K562 (cell line): ENCODE data around the gene PTPRB. TPM values are rescaled to one million over a fixed set of nuclear protein-coding genes. Genes with fewer than 3 reads are reported as not detected.

ENCODE experiments used
- ATAC-seq: fragments of 200-7000 bp; cut with Tn5 transposase; 3 replicates; pipeline ENCODE4 v1.9.1; 2020; ENCODE audit warnings: moderate library complexity
- BruUV-seq: library from RNA; stranded (reverse); fragments of 400-500 nt; replicated peaks from 2 replicates; lab custom pipeline; 2021; lab: Mats Ljungman, UMichigan
- CTCF ChIA-PET: fragments of 300-600 bp; formaldehyde crosslinking; extraction: SDS; loops from one replicate; lab custom pipeline; 2021; ENCODE audit warnings: low intra/inter-chr PET ratio; lab: Yijun Ruan, JAX
- POLR2A ChIA-PET: fragments of 300-600, 350-650 bp; sonication (Branson Sonifier 250); formaldehyde crosslinking; extraction: SDS; loops from one replicate; lab custom pipeline; 2021; ENCODE audit warnings: antibody characterized with exemption, inconsistent platforms; lab: Yijun Ruan, JAX
- DNase-seq, 4 experiments: peaks; one replicate each; pipeline versions ENCODE4 v3.0.0 to v3.0.0-alpha.2; 2011 to 2018; ENCODE audit warnings: low spot score in 3 of 4, mixed read lengths in 3 of 4; ENCODE audit errors: extremely low read depth in 1 of 4
- FAIRE-seq: peaks from 2 replicates; lab custom pipeline; 2011; peaks lifted over from hg19 to GRCh38; lab: Jason Lieb, UNC
- H2AFZ ChIP-seq: 2 replicates; pipeline ENCODE4 v1.6.0; 2011; ENCODE audit warnings: low read depth, low read length, control low read depth, inconsistent platforms
- H3K27ac ChIP-seq: fragments of 200-600 bp; 3 replicates; pipeline ENCODE4 v1.8.0; 2011; ENCODE audit warnings: low read depth, mild to moderate bottlenecking, control low read depth, inconsistent platforms, low read length, moderate library complexity, mixed read lengths; ENCODE audit errors: extremely low read depth
- H3K27me3 ChIP-seq, 2 experiments: fragments of 300-600 bp in 1 of 2; 2 replicates in 1 of 2; 3 replicates in 1 of 2; pipeline versions ENCODE4 v1.6.0 to v1.8.0; 2011; ENCODE audit warnings: inconsistent platforms in 2 of 2, low read length in 2 of 2, mild to moderate bottlenecking in 1 of 2, mixed read lengths in 1 of 2, moderate library complexity in 1 of 2; ENCODE audit not compliant: control insufficient read depth in 2 of 2, insufficient read depth in 2 of 2
- H3K36me3 ChIP-seq: fragments of 300-600 bp; 3 replicates; pipeline ENCODE4 v1.8.0; 2011; ENCODE audit warnings: mild to moderate bottlenecking, low read length, inconsistent platforms; ENCODE audit not compliant: control insufficient read depth, insufficient read depth
- H3K4me1 ChIP-seq, 2 experiments: fragments of 200-600 bp in 1 of 2; replicated peaks in 1 of 2; 2 replicates in 1 of 2; 3 replicates in 1 of 2; pipeline versions ENCODE4 v1.5.1 to v1.8.0; 2011; ENCODE audit warnings: inconsistent platforms in 2 of 2, low read length in 2 of 2, mild to moderate bottlenecking in 1 of 2, mixed read lengths in 1 of 2, moderate library complexity in 1 of 2; ENCODE audit not compliant: control insufficient read depth in 2 of 2, insufficient read depth in 2 of 2
- H3K4me2 ChIP-seq: 2 replicates; pipeline ENCODE4 v1.6.1; 2011; ENCODE audit warnings: low read length, control low read depth, inconsistent platforms, mixed read lengths; ENCODE audit not compliant: insufficient read depth
- H3K4me3 ChIP-seq: fragments of 200-600 bp; sonication (generic), shearing (Covaris generic); 2 replicates; pipeline ENCODE4 v1.5.1; 2016; ENCODE audit warnings: control low read depth, inconsistent platforms
- H3K79me2 ChIP-seq: fragments of 200-600 bp; 3 replicates; pipeline ENCODE4 v1.8.0; 2011; ENCODE audit warnings: low read length, inconsistent platforms; ENCODE audit not compliant: control insufficient read depth, insufficient read depth
- H3K9ac ChIP-seq, 2 experiments: 2 replicates each; pipeline versions ENCODE4 v1.6.0 to v1.6.1; 2011; ENCODE audit warnings: low read depth in 2 of 2, low read length in 2 of 2, control low read depth in 1 of 2, inconsistent platforms in 1 of 2, mild to moderate bottlenecking in 1 of 2, mixed read lengths in 1 of 2; ENCODE audit not compliant: insufficient read depth in 1 of 2
- H3K9me1 ChIP-seq: one replicate; pipeline ENCODE4 v1.6.0; 2011; ENCODE audit warnings: inconsistent platforms, mild to moderate bottlenecking, low read length, moderate library complexity; ENCODE audit not compliant: control insufficient read depth, insufficient read depth
- H3K9me3 ChIP-seq: replicated peaks from 2 replicates; pipeline ENCODE4 v1.5.1; 2011; ENCODE audit warnings: low read depth, low read length, inconsistent platforms; ENCODE audit not compliant: control insufficient read depth, insufficient read depth
- H4K20me1 ChIP-seq: replicated peaks from 2 replicates; pipeline ENCODE4 v1.6.1; 2011; ENCODE audit warnings: low read length, inconsistent platforms, mixed read lengths; ENCODE audit not compliant: control insufficient read depth, insufficient read depth
- CAMTA2 ChIP-seq: fragments of 250-450 bp; sonication (Bioruptor Pico); conservative IDR thresholded peaks from 2 replicates; pipeline ENCODE4 v1.5.1; 2022
- CBFA2T3 ChIP-seq: fragments of 450-650 bp; IDR thresholded peaks from 2 replicates; pipeline ENCODE4 v1.6.1; 2017
- GABPB2 ChIP-seq: fragments of 250-450 bp; sonication (Bioruptor Pico); conservative IDR thresholded peaks from 2 replicates; pipeline ENCODE4 v1.5.1; 2021; ENCODE audit warnings: mild to moderate bottlenecking
- ZC3H11A ChIP-seq: IDR thresholded peaks from 2 replicates; pipeline ENCODE4 v1.6.1; 2012; ENCODE audit warnings: low read depth, low read length, improper control_type of control experiment
- ZNF407 ChIP-seq: fragments of 450-650 bp; IDR thresholded peaks from 2 replicates; pipeline ENCODE4 v1.6.1; 2016; ENCODE audit warnings: low read depth
- ZNF589 ChIP-seq: fragments of 200-800 bp; sonication (Bioruptor generic); IDR thresholded peaks from 2 replicates; pipeline ENCODE4 v1.6.1; 2016; ENCODE audit warnings: low read depth, missing genetic modification characterization, missing compliant biosample characterization
- ZSCAN32 ChIP-seq: fragments of 450-650 bp; formaldehyde crosslinking; IDR thresholded peaks from 2 replicates; pipeline ENCODE4 v1.4.0; 2020; ENCODE audit warnings: mild to moderate bottlenecking, moderate library complexity
- ZZZ3 ChIP-seq: fragments of 450-650 bp; IDR thresholded peaks from 2 replicates; pipeline ENCODE4 v1.6.1; 2016; ENCODE audit warnings: antibody characterized with exemption, mild to moderate bottlenecking, moderate library complexity
- WGBS: fragments of 100-300 bp; shearing (Covaris generic); methylation state at CpG from one replicate; pipeline ENCODE4 v1.1.6; 2016; ENCODE audit warnings: low coverage, mixed read lengths; ENCODE audit not compliant: insufficient coverage; ENCODE audit errors: missing lambda C conversion rate; 5-methylcytosine and 5-hydroxymethylcytosine counted together
- in situ Hi-C: fragments of 300-500 bp; cut with MboI; formaldehyde crosslinking; loops from 4 replicates; pipeline ENCODE4 v1.15.0; 2018; ENCODE audit warnings: inconsistent platforms, mixed read lengths
- intact Hi-C: fragments of 100-400 bp; cut with micrococcal nuclease; formaldehyde crosslinking; loops from 2 replicates; pipeline ENCODE4 v1.14.2; 2022
- polyA plus RNA-seq, 8 experiments: library from polyadenylated mRNA; depleted of rRNA in 4 of 8; stranded (reverse) in 5 of 8; unstranded in 3 of 8; fragments of >200 nt; fragmentation: Nextera tagmentation in 2 of 8; fragmentation: Illumina TruSeq in 1 of 8; extraction: Ambion mirVana in 2 of 8; extraction: Trizol in 1 of 8; gene quantifications; 2 replicates each; pipeline versions ENCODE4 v1.2.1 to v1.2.3, GENCODE V29; 2011 to 2014; ENCODE audit warnings: inconsistent platforms in 1 of 8, missing spikeins in 1 of 8
- total RNA-seq, 7 experiments: library from RNA; depleted of rRNA in 6 of 7; stranded (reverse); fragments of >200 nt in 6 of 7; fragmentation: Illumina TruSeq in 2 of 7; extraction: Trizol in 2 of 7; gene quantifications; 2 replicates each; pipeline versions ENCODE4 v1.2.1 to v1.2.3, GENCODE V29; 2011 to 2021; ENCODE audit warnings: low replicate concordance in 1 of 7

Gene PTPRB
- total and polyA plus RNA-seq, 9 of the 15 experiments (the other 6 are each of a cell fraction or from before 2014, with no cell fraction given): 0.46 to 5.9 (median 3.1) TPM

- CTCF ChIA-PET: no interaction called here
- H3K4me1 ChIP-seq: no peaks in the 10 kb centered on the region; a peak in 2 of 5 replicates
- intact Hi-C loops: loop anchor here (10.0 kb wide), 1 partner anchor 145 kb away; no protein-coding TSS in a partner anchor
Observed at GRCh38 chr12:70550180-70550577, 87.0 kb downstream of the PTPRB start.

GRCh38 chr12:70549340-70550179 is 87.7 kb downstream of the PTPRB start:
- no peak overlapping the region for H3K4me3 ChIP-seq
- no peaks in the 10 kb centered on the region for H3K79me2 ChIP-seq
- no peak overlapping the region for H3K9ac ChIP-seq
- intact Hi-C loops (loop anchor here (10.0 kb wide), 1 partner anchor 145 kb away; no protein-coding TSS in a partner anchor), in situ Hi-C loops (no loop called here)
- H3K27me3 ChIP-seq: no peaks in the 10 kb centered on the region
- no peaks in the 10 kb centered on the region; a peak in 2 of 5 replicates for H3K4me1 ChIP-seq
- H3K27ac ChIP-seq: no peak overlapping the region
- H3K9me3 ChIP-seq: no peaks in the 10 kb centered on the region
- FAIRE-seq (no peak), ATAC-seq (no peak), DNase-seq (no peak)
- no peak overlapping the region for H3K4me2 ChIP-seq
- no peak overlapping the region for H2AFZ ChIP-seq
- H3K36me3 ChIP-seq: peaks cover under 1% of the 10 kb centered on the region; the same call in 1 of the 3 replicates
- 46% methylated on average over 10 of the region's 10 CpGs for WGBS
- H3K9me1 ChIP-seq: no peaks in the 10 kb centered on the region
- H4K20me1 ChIP-seq: no peaks in the 10 kb centered on the region
- CTCF ChIA-PET: no interaction called here
- BruUV-seq: no TSS peak
- POLR2A ChIA-PET: no interaction called here
- no peak for TF ChIP-seq ZC3H11A
- no peak for TF ChIP-seq ZNF589
- TF ChIP-seq GABPB2: no peak
- TF ChIP-seq ZNF407: no peak

More at GRCh38 chr12:70550180-70550577, 87.0 kb downstream of the PTPRB start:
- Histone ChIP-seq H3K27me3 (no peaks in the 10 kb centered on the region), H3K4me2 (no peak overlapping the region), H3K4me3 (no peak overlapping the region), H3K9me1 (no peaks in the 10 kb centered on the region), H3K36me3 (peaks cover 7% of the 10 kb centered on the region; the same call in 1 of the 3 replicates), H4K20me1 (no peaks in the 10 kb centered on the region), H3K9me3 (no peaks in the 10 kb centered on the region), H3K9ac (no peak overlapping the region), H2AFZ (no peak overlapping the region), H3K27ac (no peak overlapping the region), H3K79me2 (no peaks in the 10 kb centered on the region)
- TF ChIP-seq CAMTA2 (CRISPR knock-in tag): no peak
- no peak for TF ChIP-seq ZSCAN32 (CRISPR knock-in tag)
- peak; percentile 22; the same call in 1 of the 2 replicates for TF ChIP-seq CBFA2T3
- no peak for TF ChIP-seq ZZZ3
- in situ Hi-C loops: no loop called here
- 33% methylated on average over 6 of the region's 6 CpGs for WGBS
- ATAC-seq (no peak), DNase-seq (peak in 1 of 4 experiments; percentile 2), FAIRE-seq (no peak)
- no TSS peak for BruUV-seq
- POLR2A ChIA-PET: interaction anchor here (0.6 kb wide), 1 partner anchor 896 kb away, joined by 3 read pairs; no protein-coding TSS in a partner anchor
